ENCODE results near the gene KDM4B. TPM values are rescaled to one million over a fixed set of nuclear protein-coding genes. Genes with fewer than 3 reads are reported as not detected.

The KDM4B gene
- total RNA-seq, 1 experiment from 2014 or later = 43.7 TPM

DNA sequence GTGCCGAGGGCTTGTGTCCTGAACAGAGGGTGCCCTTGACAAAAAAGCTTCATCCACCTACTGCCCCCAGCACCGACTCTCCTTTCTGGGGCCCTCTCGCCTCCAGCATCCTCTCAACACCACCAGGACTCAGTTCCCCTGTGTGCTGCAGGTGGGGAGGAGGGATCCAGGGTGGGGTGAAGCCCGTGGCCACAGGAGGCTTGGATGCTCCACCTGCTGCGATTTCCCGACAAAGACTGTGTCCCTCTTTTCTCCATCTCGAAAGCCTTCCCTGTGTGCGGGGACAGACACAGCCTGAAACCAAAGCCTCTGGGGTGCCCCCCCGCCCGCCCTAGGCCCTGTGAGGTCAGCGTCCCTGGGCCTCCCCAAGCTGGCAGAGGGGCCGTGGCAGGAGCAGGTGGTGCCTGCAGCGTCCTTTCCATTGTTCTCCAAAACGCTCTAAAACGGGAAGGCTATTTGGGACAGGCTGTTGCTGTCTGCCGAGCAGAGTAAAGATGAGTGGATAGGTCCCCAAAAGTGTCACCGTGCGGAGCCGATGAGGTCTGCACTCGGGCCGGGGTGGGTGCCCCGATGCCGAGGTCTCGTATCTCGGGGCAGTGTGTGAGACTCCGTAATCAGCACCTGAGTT, 186.0 kb downstream of the KDM4B start:
- Histone ChIP-seq H2BK12ac (ENCODE audit: insufficient read length, low read depth, low read length) (no peak overlapping the region), H3K4me1 (ENCODE audit: insufficient read depth, low read length) (no peaks in the 10 kb centered on the region), H3K79me2 (ENCODE audit: insufficient read depth, low read length) (no peaks in the 10 kb centered on the region), H3K23ac (ENCODE audit: insufficient read length, low read depth, low read length) (no peak overlapping the region), H2BK120ac (ENCODE audit: low read depth, low read length, poor library complexity, severe bottlenecking) (no peak overlapping the region), H2BK5ac (ENCODE audit: insufficient read length, low read length) (no peak overlapping the region), H4K8ac (replicated peaks; ENCODE audit: insufficient read length, low read depth, low read length) (no peak overlapping the region), H3K27me3 (ENCODE audit: insufficient read depth, low read length) (no peaks in the 10 kb centered on the region), H3K14ac (ENCODE audit: insufficient read depth, low read length) (no peak overlapping the region; the same call in 1 of the 2 replicates), H3K23me2 (ENCODE audit: insufficient read length, low read depth, low read length, poor library complexity, severe bottlenecking) (no peaks in the 10 kb centered on the region), H2AFZ (ENCODE audit: low read length) (no peak overlapping the region), H3K79me1 (ENCODE audit: insufficient read depth, low read depth, low read length, poor library complexity, severe bottlenecking) (no peaks in the 10 kb centered on the region), H3T11ph (ENCODE audit: low read length) (no peak overlapping the region), H3K56ac (ENCODE audit: insufficient read length, low read depth, low read length) (no peak overlapping the region), H3K9me3 (ENCODE audit: control insufficient read depth, low read depth, low read length) (no peaks in the 10 kb centered on the region), H4K91ac (ENCODE audit: insufficient read length, low read depth, low read length) (no peak overlapping the region), H2AK5ac (ENCODE audit: insufficient read length, low read length) (no peak overlapping the region), H3K4me2 (ENCODE audit: insufficient read depth, insufficient read length, low read length) (no peak overlapping the region), H3K4ac (ENCODE audit: low read depth, low read length) (no peak overlapping the region), H3K9ac (ENCODE audit: extremely low read depth, insufficient read length, low read length) (no peak overlapping the region), H2BK20ac (ENCODE audit: low read depth, low read length, poor library complexity, severe bottlenecking) (no peak overlapping the region), H3K27ac (ENCODE audit: insufficient read length, low read depth, low read length) (no peak overlapping the region), H4K20me1 (ENCODE audit: control insufficient read depth, insufficient read depth, insufficient read length) (no peaks in the 10 kb centered on the region), H4K5ac (ENCODE audit: insufficient read length, low read depth, low read length) (no peak overlapping the region), H3K18ac (ENCODE audit: insufficient read length, low read depth, low read length) (no peak overlapping the region), H2BK15ac (ENCODE audit: low read depth, low read length) (no peak overlapping the region)
- DNase-seq = no peak
- no CpG with 5 or more reads among the region's 26 CpGs for WGBS (ENCODE audit: extremely low coverage, insufficient read length, low lambda C conversion rate)
- peaks cover 18 to 20% of the 10 kb centered on the region in 2 experiments for H3K9me3 Mint-ChIP-seq
- H3K4me1 Mint-ChIP-seq = peaks cover 9 to 45% of the 10 kb centered on the region in 2 experiments
- H3K36me3 Mint-ChIP-seq (ENCODE audit: insufficient read depth in 1 of 3, low read depth in 3 of 3) = peaks cover 12 to 26% (median 18%) of the 10 kb centered on the region in 3 experiments
- peak overlapping the region in 2 of 3 experiments; percentile 18 to 81; a peak in 3 of 7 replicates for H3K27ac Mint-ChIP-seq
- no peak overlapping the region for H3K4me3 Mint-ChIP-seq
- H3K27me3 Mint-ChIP-seq (ENCODE audit: low read depth) = peaks cover 11% of the 10 kb centered on the region; the same call in 1 of the 2 replicates
- TF ChIP-seq, protein P1, sequence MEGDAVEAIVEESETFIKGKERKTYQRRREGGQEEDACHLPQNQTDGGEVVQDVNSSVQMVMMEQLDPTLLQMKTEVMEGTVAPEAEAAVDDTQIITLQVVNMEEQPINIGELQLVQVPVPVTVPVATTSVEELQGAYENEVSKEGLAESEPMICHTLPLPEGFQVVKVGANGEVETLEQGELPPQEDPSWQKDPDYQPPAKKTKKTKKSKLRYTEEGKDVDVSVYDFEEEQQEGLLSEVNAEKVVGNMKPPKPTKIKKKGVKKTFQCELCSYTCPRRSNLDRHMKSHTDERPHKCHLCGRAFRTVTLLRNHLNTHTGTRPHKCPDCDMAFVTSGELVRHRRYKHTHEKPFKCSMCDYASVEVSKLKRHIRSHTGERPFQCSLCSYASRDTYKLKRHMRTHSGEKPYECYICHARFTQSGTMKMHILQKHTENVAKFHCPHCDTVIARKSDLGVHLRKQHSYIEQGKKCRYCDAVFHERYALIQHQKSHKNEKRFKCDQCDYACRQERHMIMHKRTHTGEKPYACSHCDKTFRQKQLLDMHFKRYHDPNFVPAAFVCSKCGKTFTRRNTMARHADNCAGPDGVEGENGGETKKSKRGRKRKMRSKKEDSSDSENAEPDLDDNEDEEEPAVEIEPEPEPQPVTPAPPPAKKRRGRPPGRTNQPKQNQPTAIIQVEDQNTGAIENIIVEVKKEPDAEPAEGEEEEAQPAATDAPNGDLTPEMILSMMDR (conservative IDR thresholded peaks at IDR 0.05) = no peak
